Transverse colon (tissue), 4 donors: ENCODE results near the gene ATRAID.

Experiments used
- EP300 ChIP-seq: sonication (generic); formaldehyde crosslinking; IDR thresholded peaks from one replicate; pipeline ENCODE4 v1.6.1; 2017; ENCODE audit warnings: antibody characterized with exemption, low read depth
- POLR2A ChIP-seq: fragments of 450-650 bp; IDR thresholded peaks from one replicate; pipeline ENCODE4 v1.6.1; 2016; ENCODE audit warnings: antibody characterized with exemption, mild to moderate bottlenecking, moderate library complexity
- POLR2AphosphoS5 ChIP-seq, 3 donors: sonication (generic); formaldehyde crosslinking; IDR thresholded peaks; one replicate each; pipeline ENCODE4 v1.6.1; 2016; ENCODE audit warnings: antibody characterized with exemption in 3 of 3
- TF ChIP-seq, protein P1 (sequence below), 5 experiments: fragments of 200-600 bp in 3 of 5; fragments of 450-650 bp in 2 of 5; sonication (generic) in 3 of 5; IDR thresholded peaks; 1 replicate in 2 of 5; 2 replicates in 3 of 5; pipeline ENCODE4 v1.5.1; 2016 to 2017; ENCODE audit warnings: antibody characterized with exemption in 5 of 5, inconsistent platforms in 3 of 5, mild to moderate bottlenecking in 2 of 5, moderate library complexity in 1 of 5

DNA sequence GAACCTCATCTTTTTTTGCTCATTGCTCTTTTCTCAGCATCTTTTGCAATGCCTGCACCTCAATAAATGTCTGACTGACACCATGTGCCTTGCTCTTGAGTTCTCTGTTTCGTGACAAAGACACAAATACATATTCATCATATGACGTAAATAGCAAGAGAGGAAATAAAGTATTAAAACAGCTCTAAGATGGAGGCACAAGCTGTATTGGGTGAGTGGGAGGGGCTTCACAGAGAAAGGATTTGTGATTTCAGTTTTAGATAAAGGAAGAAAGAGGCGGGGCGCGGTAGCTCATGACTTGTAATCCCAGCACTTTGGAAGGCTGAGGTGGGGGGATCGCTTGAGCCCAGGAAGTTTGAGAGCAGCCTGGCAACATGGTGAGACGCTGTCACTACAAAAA is 8.2 kb downstream of the ATRAID start:
- TF ChIP-seq, protein P1, sequence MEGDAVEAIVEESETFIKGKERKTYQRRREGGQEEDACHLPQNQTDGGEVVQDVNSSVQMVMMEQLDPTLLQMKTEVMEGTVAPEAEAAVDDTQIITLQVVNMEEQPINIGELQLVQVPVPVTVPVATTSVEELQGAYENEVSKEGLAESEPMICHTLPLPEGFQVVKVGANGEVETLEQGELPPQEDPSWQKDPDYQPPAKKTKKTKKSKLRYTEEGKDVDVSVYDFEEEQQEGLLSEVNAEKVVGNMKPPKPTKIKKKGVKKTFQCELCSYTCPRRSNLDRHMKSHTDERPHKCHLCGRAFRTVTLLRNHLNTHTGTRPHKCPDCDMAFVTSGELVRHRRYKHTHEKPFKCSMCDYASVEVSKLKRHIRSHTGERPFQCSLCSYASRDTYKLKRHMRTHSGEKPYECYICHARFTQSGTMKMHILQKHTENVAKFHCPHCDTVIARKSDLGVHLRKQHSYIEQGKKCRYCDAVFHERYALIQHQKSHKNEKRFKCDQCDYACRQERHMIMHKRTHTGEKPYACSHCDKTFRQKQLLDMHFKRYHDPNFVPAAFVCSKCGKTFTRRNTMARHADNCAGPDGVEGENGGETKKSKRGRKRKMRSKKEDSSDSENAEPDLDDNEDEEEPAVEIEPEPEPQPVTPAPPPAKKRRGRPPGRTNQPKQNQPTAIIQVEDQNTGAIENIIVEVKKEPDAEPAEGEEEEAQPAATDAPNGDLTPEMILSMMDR (IDR thresholded peaks at IDR 0.05): no peak
- TF ChIP-seq POLR2AphosphoS5 (IDR thresholded peaks at IDR 0.05) (no peak), EP300 (no peak), POLR2A (no peak)
